ENCODE measurements around the gene SH3PXD2A.

GRCh38 chr10:103610921-103611511 is 244.4 kb downstream of the SH3PXD2A start:
- TF ChIP-seq CTCF (conservative IDR thresholded peaks at IDR 0.05 in 1 of 2, IDR thresholded peaks at IDR 0.05 in 1 of 2; ENCODE audit: extremely low read depth in 1 of 2, insufficient read depth in 1 of 2, low read depth in 1 of 2, low read length in 2 of 2) (no peak), EZH2 (IDR thresholded peaks at IDR 0.05; ENCODE audit: borderline replicate concordance, low read length) (no peak)

Measured in mammary epithelial cell (primary cell).